Suprapubic skin (tissue), 4 donors: ENCODE measurements around the gene ELMO1. TPM values are rescaled to one million over a fixed set of nuclear protein-coding genes. Genes with fewer than 3 reads are reported as not detected.

Experiments used
- DNase-seq, 2 donors: peaks; one replicate each; pipeline ENCODE4 v3.0.0-alpha.2; 2019; ENCODE audit warnings: low spot score in 2 of 2
- H3K27ac ChIP-seq: fragments of 200-600 bp; sonication (generic); one replicate; pipeline ENCODE4 v1.5.1; 2019
- H3K27me3 ChIP-seq: fragments of 200-600 bp; sonication (generic); one replicate; pipeline ENCODE4 v1.5.1; 2019
- H3K36me3 ChIP-seq: fragments of 200-600 bp; sonication (generic); one replicate; pipeline ENCODE4 v1.5.1; 2019
- H3K4me1 ChIP-seq: fragments of 200-600 bp; sonication (generic); one replicate; pipeline ENCODE4 v1.5.1; 2019
- H3K4me3 ChIP-seq: fragments of 200-600 bp; sonication (generic); one replicate; pipeline ENCODE4 v1.5.1; 2019; ENCODE audit warnings: mild to moderate bottlenecking
- H3K9me3 ChIP-seq: fragments of 200-600 bp; sonication (generic); one replicate; pipeline ENCODE4 v1.5.1; 2019
- CTCF ChIP-seq, 2 donors: fragments of 200-600 bp in 1 of 2; fragments of 450-650 bp in 1 of 2; sonication (generic) in 1 of 2; IDR thresholded peaks; one replicate each; pipeline ENCODE4 v1.5.1; 2016 to 2019; ENCODE audit warnings: antibody characterized with exemption in 2 of 2, mild to moderate bottlenecking in 1 of 2, moderate library complexity in 1 of 2
- EP300 ChIP-seq: sonication (generic); formaldehyde crosslinking; IDR thresholded peaks from one replicate; pipeline ENCODE4 v1.6.1; 2017; ENCODE audit warnings: antibody characterized with exemption
- POLR2A ChIP-seq, 2 donors: fragments of 450-650 bp; IDR thresholded peaks; one replicate each; pipeline ENCODE4 v1.6.1; 2017; ENCODE audit warnings: antibody characterized with exemption in 2 of 2, mild to moderate bottlenecking in 2 of 2, moderate library complexity in 2 of 2
- POLR2AphosphoS5 ChIP-seq, 3 donors: sonication (generic); formaldehyde crosslinking; IDR thresholded peaks; one replicate each; pipeline ENCODE4 v1.6.1; 2017; ENCODE audit warnings: antibody characterized with exemption in 3 of 3
- WGBS: methylation state at CpG from one replicate; pipeline ENCODE4 v1.1.5; 2018; 5-methylcytosine and 5-hydroxymethylcytosine counted together
- total RNA-seq, 4 donors: library from RNA; depleted of rRNA; stranded (reverse); fragments of >200 nt; gene quantifications; one replicate each; pipeline ENCODE4 v1.1.0, GENCODE V29; 2016

Gene ELMO1
- total RNA-seq, 4 donors from 2014 or later, result 9.8 to 49.6 (median 22.2) TPM

- 23% methylated on average over 5 of the region's 5 CpGs for WGBS
- H3K27ac ChIP-seq, result no peak overlapping the region
These were observed 957 bp upstream of the ELMO1 start for GRCh38 chr7:37449621-37450020.

DNA sequence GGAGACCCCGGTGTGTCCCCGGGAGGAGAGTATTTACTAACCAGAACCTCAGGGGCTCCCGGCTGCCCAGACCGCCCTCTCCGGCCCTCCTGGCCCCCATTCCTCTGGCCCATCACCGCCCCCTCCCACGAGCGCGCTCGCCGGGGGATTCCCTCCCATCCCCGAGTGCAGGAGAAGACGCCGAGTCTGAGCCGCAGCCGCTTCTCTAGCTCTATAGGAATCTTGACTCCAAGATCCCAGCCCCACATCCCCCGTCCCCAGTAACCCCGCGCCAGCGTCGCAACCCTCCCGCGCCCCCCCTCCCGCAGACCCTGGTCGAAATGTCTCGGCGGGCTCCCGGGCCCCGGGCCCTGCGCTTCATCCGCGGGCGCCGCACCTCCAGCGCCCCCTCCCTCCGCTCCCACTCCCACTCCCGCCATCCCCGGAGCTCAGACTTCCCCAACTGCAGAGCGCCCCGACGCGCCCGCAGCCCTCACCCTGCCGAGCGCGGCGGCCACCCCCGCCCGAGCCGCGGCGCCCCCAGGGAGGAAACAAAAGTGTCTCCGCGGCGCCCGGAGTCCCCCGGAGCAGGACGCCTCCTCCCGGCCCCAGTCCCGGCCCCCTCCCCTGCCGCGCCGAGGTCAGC lies 541 bp downstream of the ELMO1 start:
- 0% methylated on average over 13 of the region's 63 CpGs for WGBS
- H3K4me1 ChIP-seq, result peaks cover 26% of the 10 kb centered on the region
- TF ChIP-seq EP300, result no peak
- TF ChIP-seq POLR2AphosphoS5 (IDR thresholded peaks at IDR 0.05), result no peak
- TF ChIP-seq POLR2A (IDR thresholded peaks at IDR 0.05), result no peak
- no peak for TF ChIP-seq CTCF (IDR thresholded peaks at IDR 0.05)
- H3K4me3 ChIP-seq, result peak overlapping the region; percentile 81
- H3K9me3 ChIP-seq, result no peaks in the 10 kb centered on the region
- peak in 1 of 2 donors; percentile 68 for DNase-seq
- peak overlapping the region; percentile 95 for H3K27ac ChIP-seq
- H3K36me3 ChIP-seq, result no peaks in the 10 kb centered on the region
- H3K27me3 ChIP-seq, result peaks cover 4% of the 10 kb centered on the region

More at GRCh38 chr7:37449621-37450020, 957 bp upstream of the ELMO1 start:
- Histone ChIP-seq H3K27me3 (peaks cover 4% of the 10 kb centered on the region), H3K36me3 (no peaks in the 10 kb centered on the region), H3K4me1 (peaks cover 16% of the 10 kb centered on the region), H3K4me3 (no peak overlapping the region), H3K9me3 (no peaks in the 10 kb centered on the region)
- TF ChIP-seq EP300 (no peak), POLR2AphosphoS5 (IDR thresholded peaks at IDR 0.05) (no peak), CTCF (IDR thresholded peaks at IDR 0.05) (no peak), POLR2A (IDR thresholded peaks at IDR 0.05) (no peak)
- DNase-seq, result no peak

DNA sequence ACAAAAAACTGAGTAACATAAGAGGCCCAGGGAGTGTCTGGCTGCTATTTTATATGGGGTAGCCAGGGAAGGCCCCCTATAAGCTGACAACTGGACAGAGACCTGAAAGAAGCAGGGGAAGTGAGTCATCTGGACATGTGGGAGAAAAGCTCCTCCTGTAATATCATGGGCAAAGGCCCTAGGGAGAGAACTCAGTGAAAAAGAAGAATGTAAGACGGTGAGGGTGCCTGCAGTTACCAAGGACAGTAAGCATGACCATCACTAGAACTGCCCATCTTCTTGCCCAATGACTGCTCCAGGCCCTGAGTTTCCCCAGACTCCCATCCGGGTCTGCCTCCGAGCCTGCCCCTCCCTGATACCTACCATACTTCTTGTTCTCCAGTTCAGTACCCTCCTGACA lies 2.3 kb downstream of the ELMO1 start:
- Histone ChIP-seq H3K36me3 (no peaks in the 10 kb centered on the region), H3K27me3 (peaks cover 4% of the 10 kb centered on the region), H3K9me3 (no peaks in the 10 kb centered on the region), H3K4me1 (peaks cover 36% of the 10 kb centered on the region), H3K27ac (peak overlapping the region; percentile 30), H3K4me3 (peak overlapping the region; percentile 81)
- no peak for DNase-seq
- WGBS, result 80% methylated on average over 3 of the region's 3 CpGs
- TF ChIP-seq EP300 (no peak), POLR2AphosphoS5 (IDR thresholded peaks at IDR 0.05) (no peak), POLR2A (IDR thresholded peaks at IDR 0.05) (no peak), CTCF (IDR thresholded peaks at IDR 0.05) (no peak)

DNA sequence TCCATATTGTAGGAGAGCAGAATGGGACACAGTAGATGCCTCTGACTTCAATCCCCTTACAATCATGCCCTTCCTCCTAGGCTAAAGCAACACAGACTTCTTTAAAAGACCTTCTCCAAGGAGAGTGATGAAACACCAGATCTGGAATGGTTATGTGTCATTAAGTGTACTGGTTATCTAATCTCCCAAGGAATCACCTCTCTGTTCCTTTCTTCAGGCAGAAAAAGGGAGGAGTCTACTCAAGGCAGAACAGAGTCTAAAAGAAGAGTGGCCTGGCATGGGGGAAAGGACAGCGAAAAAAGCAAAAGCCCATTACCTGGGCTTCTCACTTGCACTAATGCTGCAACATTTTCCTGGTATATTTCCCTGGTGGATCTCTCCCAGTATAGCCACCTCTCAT lies 2.9 kb downstream of the ELMO1 start:
- peaks cover 4% of the 10 kb centered on the region for H3K27me3 ChIP-seq
- H3K27ac ChIP-seq, result peak overlapping the region; percentile 30
- DNase-seq, result no peak
- H3K9me3 ChIP-seq, result no peaks in the 10 kb centered on the region
- 96% methylated on average over 1 of the region's 1 CpG for WGBS
- no peak overlapping the region for H3K4me3 ChIP-seq
- peaks cover 39% of the 10 kb centered on the region for H3K4me1 ChIP-seq
- H3K36me3 ChIP-seq, result no peaks in the 10 kb centered on the region
- TF ChIP-seq EP300 (no peak), CTCF (IDR thresholded peaks at IDR 0.05) (no peak), POLR2AphosphoS5 (IDR thresholded peaks at IDR 0.05) (no peak), POLR2A (IDR thresholded peaks at IDR 0.05) (no peak)

DNA sequence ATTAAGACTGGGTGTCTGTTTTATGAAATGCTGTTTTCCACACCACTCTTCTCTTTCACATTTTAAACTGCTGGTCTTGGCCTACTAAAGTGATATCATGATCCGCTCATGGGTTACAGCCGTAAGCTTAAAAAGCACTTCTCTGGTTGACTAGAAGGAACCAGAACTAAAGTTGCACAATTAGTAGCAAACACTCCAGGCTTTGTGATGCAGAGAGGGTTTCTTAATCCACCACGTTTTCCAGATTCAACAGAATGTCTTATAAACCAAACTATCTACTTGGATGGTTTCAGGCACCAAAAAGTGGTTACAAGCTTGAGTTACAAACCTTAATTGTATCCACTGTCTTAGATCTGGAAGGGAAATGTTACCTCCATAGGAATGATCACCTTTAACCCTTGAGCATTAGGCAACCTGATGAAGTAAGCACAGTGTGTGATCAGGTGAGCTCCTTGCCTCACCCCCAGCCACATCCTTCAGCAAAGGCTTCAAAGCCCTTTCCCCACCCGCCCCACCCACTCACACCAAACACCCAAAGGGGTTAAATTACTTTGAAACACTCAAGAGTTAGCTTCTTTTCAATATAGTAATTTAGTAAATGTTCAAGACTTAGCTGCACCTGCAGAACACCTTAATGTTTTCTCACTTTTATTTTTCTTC lies 3.5 kb downstream of the ELMO1 start:
- no peaks in the 10 kb centered on the region for H3K36me3 ChIP-seq
- peaks cover 4% of the 10 kb centered on the region for H3K27me3 ChIP-seq
- H3K27ac ChIP-seq, result no peak overlapping the region
- no peak for DNase-seq
- H3K4me1 ChIP-seq, result peaks cover 39% of the 10 kb centered on the region
- WGBS, result 78% methylated on average over 4 of the region's 4 CpGs
- no peaks in the 10 kb centered on the region for H3K9me3 ChIP-seq
- TF ChIP-seq EP300, result no peak
- TF ChIP-seq POLR2AphosphoS5 (IDR thresholded peaks at IDR 0.05), result no peak
- TF ChIP-seq CTCF (IDR thresholded peaks at IDR 0.05), result no peak
- no peak for TF ChIP-seq POLR2A (IDR thresholded peaks at IDR 0.05)
- no peak overlapping the region for H3K4me3 ChIP-seq
